B cell (primary cell): ENCODE data around the gene GTF3C2. TPM values are rescaled to one million over a fixed set of nuclear protein-coding genes. Genes with fewer than 3 reads are reported as not detected.

Source experiments
- ATAC-seq: fragments of 200-7000 bp; cut with Tn5 transposase; one replicate; pipeline ENCODE4 v1.10.0; 2021; ENCODE audit warnings: low read depth, mild to moderate bottlenecking, moderate number of reproducible peaks, moderate library complexity
- CTCF ChIA-PET: fragments of 350-600 bp; sonication (Branson Sonifier 250); formaldehyde crosslinking; loops from one replicate; lab custom pipeline; 2021; ENCODE audit warnings: antibody characterized with exemption, inconsistent platforms; lab: Charles Lee
- POLR2A ChIA-PET: fragments of 350-600 bp; sonication (Branson Sonifier 250); formaldehyde crosslinking; loops from one replicate; lab custom pipeline; 2021; ENCODE audit warnings: antibody characterized with exemption; lab: Charles Lee
- DNase-seq: peaks from one replicate; pipeline ENCODE4 v3.0.0; 2013
- H2AFZ ChIP-seq: 2 replicates; pipeline ENCODE4 v1.6.1; 2012; ENCODE audit warnings: mild to moderate bottlenecking, low read depth, low read length; ENCODE audit not compliant: insufficient read depth, poor library complexity, severe bottlenecking
- H3K27ac ChIP-seq, 2 donors: 1 replicate in 1 of 2; 2 replicates in 1 of 2; pipeline ENCODE4 v1.5.1; 2012 to 2013; ENCODE audit warnings: low read length in 2 of 2, mild to moderate bottlenecking in 2 of 2, moderate library complexity in 1 of 2
- H3K27me3 ChIP-seq, 4 experiments: fragments of 200-600 bp in 1 of 4; sonication (generic) in 1 of 4; replicated peaks in 1 of 4; 1 replicate in 2 of 4; 2 replicates in 2 of 4; pipeline versions ENCODE4 v1.6.1 to v1.7.0; 2013 to 2016; ENCODE audit warnings: low read length in 3 of 4, mild to moderate bottlenecking in 2 of 4, mixed read lengths in 1 of 4, moderate library complexity in 1 of 4; ENCODE audit not compliant: insufficient read depth in 4 of 4, control insufficient read depth in 3 of 4; ENCODE audit errors: control extremely low read depth in 1 of 4
- H3K36me3 ChIP-seq, 2 experiments: replicated peaks in 1 of 2; 1 replicate in 1 of 2; 2 replicates in 1 of 2; pipeline versions ENCODE4 v1.6.1 to v1.7.1; 2013; ENCODE audit warnings: low read length in 1 of 2; ENCODE audit not compliant: insufficient read depth in 2 of 2, control insufficient read depth in 1 of 2; ENCODE audit errors: control extremely low read depth in 1 of 2, extremely low read depth in 1 of 2
- H3K4me1 ChIP-seq, 2 donors: fragments of 200-600 bp in 1 of 2; sonication (generic) in 1 of 2; 1 replicate in 1 of 2; 2 replicates in 1 of 2; pipeline versions ENCODE4 v1.5.1 to v1.6.1; 2013 to 2017; ENCODE audit warnings: low read length in 2 of 2; ENCODE audit not compliant: control insufficient read depth in 2 of 2, insufficient read depth in 2 of 2
- H3K4me2 ChIP-seq: replicated peaks from 2 replicates; pipeline ENCODE3; 2012; ENCODE audit warnings: mild to moderate bottlenecking, low read depth, low read length; ENCODE audit not compliant: poor library complexity, severe bottlenecking
- H3K4me3 ChIP-seq, 5 experiments: fragments of 200-600 bp in 1 of 5; sonication (generic) in 1 of 5; 1 replicate in 3 of 5; 2 replicates in 2 of 5; pipeline versions ENCODE4 v1.5.1 to v1.7.0; 2011 to 2016; ENCODE audit warnings: low read length in 4 of 5, mild to moderate bottlenecking in 4 of 5, low read depth in 2 of 5, control low read depth in 1 of 5, moderate library complexity in 1 of 5; ENCODE audit not compliant: insufficient read depth in 1 of 5; ENCODE audit errors: control extremely low read depth in 1 of 5, extremely low read depth in 1 of 5
- H3K79me2 ChIP-seq: fragments of 200-600 bp; sonication (generic); one replicate; pipeline ENCODE4 v1.6.0; 2016; ENCODE audit warnings: low read length; ENCODE audit not compliant: control insufficient read depth, insufficient read depth
- H3K9ac ChIP-seq: fragments of 200-600 bp; sonication (generic); 2 replicates; pipeline ENCODE4 v1.6.1; 2017; ENCODE audit warnings: mild to moderate bottlenecking, low read length, moderate library complexity
- H3K9me3 ChIP-seq, 3 donors: one replicate each; pipeline versions ENCODE4 v1.6.1 to v1.7.1; 2013; ENCODE audit warnings: low read length in 2 of 3; ENCODE audit not compliant: control insufficient read depth in 2 of 3, insufficient read depth in 1 of 3; ENCODE audit errors: control extremely low read depth in 1 of 3
- H4K20me1 ChIP-seq: 2 replicates; pipeline ENCODE4 v1.6.0; 2012; ENCODE audit warnings: mild to moderate bottlenecking, low read length; ENCODE audit not compliant: insufficient read depth, control insufficient read depth, poor library complexity, severe bottlenecking
- H3K27ac Mint-ChIP-seq: one replicate; pipeline ENCODE4 v1.8.0; 2021; ENCODE audit warnings: mixed read lengths
- H3K27me3 Mint-ChIP-seq: one replicate; pipeline ENCODE4 v1.8.0; 2021; ENCODE audit warnings: mixed read lengths
- H3K4me1 Mint-ChIP-seq: one replicate; pipeline ENCODE4 v1.8.0; 2021; ENCODE audit warnings: mixed read lengths
- H3K4me3 Mint-ChIP-seq: one replicate; pipeline ENCODE4 v1.8.0; 2021; ENCODE audit warnings: mixed read lengths
- H3K9me3 Mint-ChIP-seq: one replicate; pipeline ENCODE4 v1.8.0; 2022; ENCODE audit warnings: mixed read lengths; ENCODE audit not compliant: insufficient read depth
- CTCF ChIP-seq: fragments of 200-600 bp; IDR thresholded peaks from one replicate; pipeline ENCODE4 v1.8.0; 2022; ENCODE audit warnings: antibody characterized with exemption, mild to moderate bottlenecking
- EZH2 ChIP-seq: IDR thresholded peaks from 2 replicates; pipeline ENCODE4 v1.6.1; 2012; ENCODE audit warnings: borderline replicate concordance, low read depth, mild to moderate bottlenecking, moderate library complexity, low read length; ENCODE audit not compliant: insufficient read depth, poor library complexity, severe bottlenecking
- WGBS: methylation state at CpG from one replicate; pipeline ENCODE4 v1.1.5; 2013; ENCODE audit warnings: missing lambda C conversion rate; ENCODE audit not compliant: insufficient coverage; 5-methylcytosine and 5-hydroxymethylcytosine counted together
- intact Hi-C: fragments of 100-400 bp; cut with micrococcal nuclease; formaldehyde crosslinking; loops from one replicate; pipeline ENCODE4 v1.10.0; 2022
- polyA plus RNA-seq: library from polyadenylated mRNA; depleted of rRNA; stranded (reverse); fragments of >200 nt; gene quantifications from 2 replicates; pipeline ENCODE4 v1.2.3, GENCODE V29; 2012
- total RNA-seq, 2 donors: library from RNA; stranded (reverse); fragments of 120-200 nt in 1 of 2; gene quantifications; 1 replicate in 1 of 2; 2 replicates in 1 of 2; pipeline versions ENCODE4 v1.2.3 to v1.2.4, GENCODE V29; 2013 to 2022

GTF3C2 gene
- total and polyA plus RNA-seq, 2 donors (not counting 1 experiment from before 2014, with no cell fraction given), result 84.8 to 121 TPM

GRCh38 chr2:27393225-27393624, 36.7 kb upstream of the GTF3C2 start:
- H3K4me1 ChIP-seq, result no peaks in the 10 kb centered on the region
- ChIA-PET CTCF (no interaction called here), POLR2A (no interaction called here)
- Mint-ChIP-seq H3K9me3 (no peaks in the 10 kb centered on the region), H3K4me1 (peaks cover 7% of the 10 kb centered on the region), H3K4me3 (no peak overlapping the region), H3K27me3 (no peaks in the 10 kb centered on the region), H3K27ac (no peak overlapping the region)
- no peak for TF ChIP-seq CTCF
- TF ChIP-seq EZH2, result no peak
- H3K27ac ChIP-seq, result no peak overlapping the region
- H4K20me1 ChIP-seq, result peaks cover 39% of the 10 kb centered on the region
- no peak overlapping the region for H2AFZ ChIP-seq
- no peak overlapping the region for H3K4me3 ChIP-seq
- H3K9ac ChIP-seq, result no peak overlapping the region
- peaks cover 0 to 9% of the 10 kb centered on the region in 2 experiments for H3K36me3 ChIP-seq
- no peak for ATAC-seq
- H3K27me3 ChIP-seq, result no peaks in the 10 kb centered on the region
- H3K4me2 ChIP-seq, result no peak overlapping the region
- H3K9me3 ChIP-seq, result no peaks in the 10 kb centered on the region
- 98% methylated on average over 26 of the region's 33 CpGs for WGBS
- intact Hi-C loops, result no loop called here
- no peak for DNase-seq
- peaks cover 90% of the 10 kb centered on the region for H3K79me2 ChIP-seq

- Mint-ChIP-seq H3K4me1 (peaks cover 3% of the 10 kb centered on the region), H3K27me3 (no peaks in the 10 kb centered on the region), H3K9me3 (no peaks in the 10 kb centered on the region), H3K4me3 (no peak overlapping the region), H3K27ac (no peak overlapping the region)
- Histone ChIP-seq H3K27ac (no peak overlapping the region), H3K4me2 (no peak overlapping the region), H3K27me3 (no peaks in the 10 kb centered on the region), H3K4me1 (no peaks in the 10 kb centered on the region), H4K20me1 (peaks cover 28% of the 10 kb centered on the region), H3K4me3 (no peak overlapping the region), H2AFZ (no peak overlapping the region), H3K9me3 (no peaks in the 10 kb centered on the region), H3K79me2 (peaks cover 73% of the 10 kb centered on the region), H3K9ac (no peak overlapping the region), H3K36me3 (peaks cover 0 to 18% of the 10 kb centered on the region in 2 experiments)
- TF ChIP-seq CTCF (no peak), EZH2 (no peak)
- 93% methylated on average over 3 of the region's 9 CpGs for WGBS
- intact Hi-C loops, result no loop called here
- CTCF ChIA-PET, result no interaction called here
- DNase-seq (no peak), ATAC-seq (no peak)
- POLR2A ChIA-PET, result interaction anchor here (0.6 kb wide), 1 partner anchor 93 kb away, joined by 3 read pairs; no protein-coding TSS in a partner anchor
Measured at GRCh38 chr2:27390822-27391679, 34.5 kb upstream of the GTF3C2 start.
